ENCODE data around the gene RERG. TPM values are rescaled to one million over a fixed set of nuclear protein-coding genes. Genes with fewer than 3 reads are reported as not detected.
A peak's percentile ranks its signal among the peaks of the same experiment; 100 is the strongest.

The RERG gene
- total RNA-seq, 6 experiments from 2014 or later = 0.68 to 2.1 (median 1.0) TPM

- no peak overlapping the region for H3K27ac ChIP-seq
- intact Hi-C loops (cut with DNase I) = no loop called here
- TF ChIP-seq CTCF (IDR thresholded peaks at IDR 0.05) (no peak), POLR2A (IDR thresholded peaks at IDR 0.05) (no peak)
- no peaks in the 10 kb centered on the region for H3K27me3 ChIP-seq
- H3K36me3 ChIP-seq = no peaks in the 10 kb centered on the region
- no peaks in the 10 kb centered on the region for H3K9me3 ChIP-seq
- DNase-seq (no peak), ATAC-seq (peak in 1 of 4 donors; percentile 31)
- 52% methylated on average over 5 of the region's 6 CpGs for WGBS (ENCODE audit: insufficient coverage, low coverage, low lambda C conversion rate, missing lambda C conversion rate)
- H3K4me1 ChIP-seq = no peaks in the 10 kb centered on the region
- H3K4me3 ChIP-seq = no peak overlapping the region
These were observed 56.1 kb downstream of the RERG start for GRCh38 chr12:15165012-15165659.

- no peak overlapping the region for H3K27ac ChIP-seq
- no peak for ATAC-seq
- H3K36me3 ChIP-seq = no peaks in the 10 kb centered on the region
- no peaks in the 10 kb centered on the region for H3K9me3 ChIP-seq
- H3K4me3 ChIP-seq = no peak overlapping the region
- no peaks in the 10 kb centered on the region for H3K4me1 ChIP-seq
- no peak for TF ChIP-seq POLR2A (IDR thresholded peaks at IDR 0.05)
- TF ChIP-seq CTCF (IDR thresholded peaks at IDR 0.05) = no peak
- 60% methylated on average over 11 of the region's 11 CpGs for WGBS (ENCODE audit: insufficient coverage, low coverage, low lambda C conversion rate, missing lambda C conversion rate)
- intact Hi-C loops (cut with DNase I) = no loop called here
- H3K27me3 ChIP-seq = no peaks in the 10 kb centered on the region
- DNase-seq = no peak
These were observed 57.9 kb downstream of the RERG start for GRCh38 chr12:15163030-15163976.

- TF ChIP-seq POLR2A (IDR thresholded peaks at IDR 0.05) (no peak), CTCF (IDR thresholded peaks at IDR 0.05) (no peak)
- no peak overlapping the region for H3K27ac ChIP-seq
- WGBS (ENCODE audit: insufficient coverage, low coverage, low lambda C conversion rate, missing lambda C conversion rate) = 71% methylated on average over 3 of the region's 3 CpGs
- ATAC-seq (no peak), DNase-seq (no peak)
- no peaks in the 10 kb centered on the region for H3K36me3 ChIP-seq
- H3K27me3 ChIP-seq = no peaks in the 10 kb centered on the region
- H3K9me3 ChIP-seq = no peaks in the 10 kb centered on the region
- intact Hi-C loops (cut with DNase I) = no loop called here
- H3K4me1 ChIP-seq = no peaks in the 10 kb centered on the region
- no peak overlapping the region for H3K4me3 ChIP-seq
These were observed 63.1 kb downstream of the RERG start for GRCh38 chr12:15158083-15158482.

- DNase-seq (no peak), ATAC-seq (no peak)
- TF ChIP-seq CTCF (IDR thresholded peaks at IDR 0.05) = no peak
- Histone ChIP-seq H3K27ac (no peak overlapping the region), H3K4me3 (no peak overlapping the region), H3K4me1 (no peaks in the 10 kb centered on the region), H3K27me3 (no peaks in the 10 kb centered on the region), H3K36me3 (no peaks in the 10 kb centered on the region), H3K9me3 (no peaks in the 10 kb centered on the region)
- intact Hi-C loops (cut with DNase I) = no loop called here
- 30% methylated on average over 2 of the region's 2 CpGs for WGBS (ENCODE audit: insufficient coverage, low coverage, low lambda C conversion rate, missing lambda C conversion rate)
These were observed 63.9 kb downstream of the RERG start for GRCh38 chr12:15157269-15157671.

All from right lobe of liver (tissue), 6 donors.